ENCODE results near the gene GPR155. TPM values are rescaled to one million over a fixed set of nuclear protein-coding genes. Genes with fewer than 3 reads are reported as not detected.
"Not testable (repeated sequence)": the region's sequence is repeated elsewhere in the genome, so short reads cannot be mapped to it uniquely, and the experiment has no call there.

GPR155 gene
- total RNA-seq, 2 donors from 2014 or later = 10.1 to 13.7 TPM

DNA sequence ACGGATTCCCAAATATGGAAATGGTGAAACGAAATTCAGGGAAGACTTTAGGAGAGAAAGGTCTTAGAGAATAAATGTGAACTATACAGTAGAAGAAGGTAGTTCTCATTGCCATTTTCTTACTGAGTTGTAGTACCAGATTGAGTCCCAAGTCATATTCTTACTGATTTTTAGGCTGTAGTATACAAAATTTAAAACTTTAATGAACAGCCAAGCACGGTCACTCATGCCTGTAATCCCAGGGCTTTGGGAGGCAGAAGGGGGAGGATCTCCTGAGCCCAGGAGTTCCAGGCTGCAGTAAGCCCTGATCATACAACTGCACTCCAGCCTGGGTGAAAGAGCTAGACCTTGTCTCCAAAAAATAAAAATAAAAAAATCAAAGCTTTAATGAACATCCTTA is 89.1 kb downstream of the GPR155 start:
- H3K27ac ChIP-seq = no peak overlapping the region
- no peak for DNase-seq (ENCODE audit: low spot score)
- TF ChIP-seq CTCF (IDR thresholded peaks at IDR 0.05) = no peak
- no peaks in the 10 kb centered on the region for H3K9me3 ChIP-seq
- no peak overlapping the region for H3K4me3 ChIP-seq
- peaks cover 7% of the 10 kb centered on the region for H3K36me3 ChIP-seq
- H3K4me1 ChIP-seq = peaks cover 0 to 32% of the 10 kb centered on the region in 2 donors
- H3K27me3 ChIP-seq = no peaks in the 10 kb centered on the region

DNA sequence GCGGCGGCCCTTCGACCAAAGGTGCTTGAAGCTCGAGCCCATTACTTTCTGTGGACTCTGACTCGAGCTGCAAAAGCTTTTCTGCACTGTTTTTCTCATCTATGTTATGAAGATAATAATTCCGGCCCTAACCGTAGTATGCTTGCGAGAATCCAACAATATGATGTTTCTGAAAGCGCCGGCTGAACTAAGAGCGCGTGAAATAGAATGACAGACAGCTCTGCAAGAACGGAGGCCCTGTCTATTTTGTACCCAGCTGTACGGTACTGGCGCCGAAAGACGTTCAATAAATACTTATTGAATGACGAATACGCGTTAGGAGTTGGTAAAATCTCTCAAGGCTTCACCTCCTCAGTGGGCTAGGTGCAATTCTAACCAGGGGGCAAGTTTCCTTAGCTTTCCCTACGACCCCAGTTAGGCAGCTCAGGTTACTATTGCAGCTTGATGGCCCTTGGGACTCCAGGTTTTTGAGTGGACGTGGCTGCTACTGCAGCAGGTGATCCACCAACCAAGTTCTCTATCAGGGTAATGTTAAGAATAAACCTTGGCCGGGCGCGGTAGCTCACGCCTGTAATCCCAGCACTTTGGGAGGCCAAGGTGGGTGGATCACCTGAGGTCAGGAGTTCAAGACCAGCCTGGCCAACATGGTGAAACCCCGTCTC is 90.7 kb downstream of the GPR155 start:
- Histone ChIP-seq H3K9me3 (no peaks in the 10 kb centered on the region), H3K4me1 (peaks cover 0 to 34% of the 10 kb centered on the region in 2 donors), H3K36me3 (peaks cover 7% of the 10 kb centered on the region), H3K27me3 (no peaks in the 10 kb centered on the region), H3K27ac (peak overlapping the region; percentile 84 to 89), H3K4me3 (peak overlapping the region; percentile 82 to 90)
- TF ChIP-seq CTCF (IDR thresholded peaks at IDR 0.05) = no peak
- no peak for DNase-seq (ENCODE audit: low spot score)

GRCh38 chr2:174395284-174395968 is 91.4 kb downstream of the GPR155 start, which contains the start of gene SCRN3:
Gene SCRN3, plus strand, starts transcription at chr2:174395730. Its CDS starts 2,554 bp downstream, at chr2:174398284.
- Histone ChIP-seq H3K4me3 (peak within 1 kb of the TSS; percentile 82 to 90), H3K27me3 (no peaks in the 10 kb centered on the region), H3K9me3 (no peaks in the 10 kb centered on the region), H3K4me1 (peaks cover 0 to 34% of the 10 kb centered on the region in 2 donors), H3K27ac (peak within 1 kb of the TSS; percentile 84 to 89), H3K36me3 (peaks cover 7% of the 10 kb centered on the region)
- peak in 1 of 2 donors; percentile 19 for TF ChIP-seq CTCF (IDR thresholded peaks at IDR 0.05)
- peak; percentile 70 for DNase-seq (ENCODE audit: low spot score)

DNA sequence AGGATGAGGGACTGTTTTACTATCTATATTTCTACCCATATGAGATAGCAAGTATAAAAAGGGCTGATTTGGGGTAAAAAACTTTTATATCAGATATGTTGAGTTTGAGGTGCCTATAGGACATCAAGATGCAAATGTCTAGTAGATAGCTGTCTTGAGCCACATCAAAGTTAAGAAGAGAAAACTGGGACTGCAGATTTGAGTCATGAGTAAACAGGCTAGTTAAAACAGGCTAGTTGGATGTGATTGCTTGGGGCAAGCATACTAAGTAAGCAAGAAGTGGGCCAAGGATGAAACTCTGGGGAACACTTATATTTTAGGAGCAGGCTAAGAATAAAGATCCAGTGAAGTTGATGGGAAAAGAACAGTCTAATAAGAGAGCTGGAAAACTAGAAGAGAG is 94.1 kb downstream of the GPR155 start:
- H3K36me3 ChIP-seq = peaks cover 7% of the 10 kb centered on the region
- no peak for TF ChIP-seq CTCF (IDR thresholded peaks at IDR 0.05)
- peaks cover 0 to 34% of the 10 kb centered on the region in 2 donors for H3K4me1 ChIP-seq
- no peaks in the 10 kb centered on the region for H3K9me3 ChIP-seq
- H3K4me3 ChIP-seq = no peak overlapping the region
- no peak overlapping the region for H3K27ac ChIP-seq
- no peak for DNase-seq (ENCODE audit: low spot score)
- H3K27me3 ChIP-seq = no peaks in the 10 kb centered on the region

DNA sequence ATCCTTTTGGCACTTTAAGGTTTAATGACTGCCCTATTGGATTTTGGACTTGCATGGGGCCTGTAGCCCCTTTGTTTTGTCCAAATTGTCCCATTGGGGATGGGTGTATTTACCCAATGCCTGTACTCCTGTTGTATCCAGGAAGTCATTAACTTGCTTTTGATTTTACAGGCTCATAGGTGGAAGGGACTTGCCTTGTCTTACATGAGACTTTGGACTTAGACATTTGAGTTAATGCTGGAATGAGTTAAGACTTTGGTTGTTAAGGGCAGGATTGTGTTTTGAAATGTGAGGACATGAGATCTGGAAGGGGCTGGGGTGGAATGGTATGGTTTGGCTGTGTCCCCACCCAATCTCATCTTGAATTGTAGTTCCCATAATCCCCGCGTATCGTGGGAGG is 96.5 kb downstream of the GPR155 start:
- peaks cover 28% of the 10 kb centered on the region for H3K36me3 ChIP-seq
- not testable (repeated sequence) for DNase-seq (ENCODE audit: low spot score); H3K4me3 ChIP-seq; H3K27ac ChIP-seq; H3K9me3 ChIP-seq; H3K27me3 ChIP-seq
- H3K4me1 ChIP-seq = peaks cover 0 to 23% of the 10 kb centered on the region in 2 donors

DNA sequence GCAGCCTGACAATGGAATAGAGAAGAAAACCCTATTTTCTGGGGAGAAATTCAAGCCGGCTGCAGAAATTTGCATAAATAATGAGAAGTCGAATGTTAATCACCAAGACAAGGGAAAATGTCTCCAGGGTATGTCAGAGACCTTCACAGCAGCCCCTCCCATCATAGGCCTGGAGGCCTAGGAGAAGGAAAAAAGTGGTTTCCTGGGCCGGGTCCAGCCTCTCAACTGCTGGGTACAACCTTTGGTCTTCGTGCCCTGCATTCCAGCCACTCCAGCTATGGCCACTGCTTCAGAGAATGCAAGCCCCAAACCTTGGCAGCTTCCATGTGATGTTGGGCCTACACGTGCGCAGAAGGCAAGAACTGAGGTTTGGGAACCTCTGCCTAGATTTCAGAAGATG is 97.3 kb downstream of the GPR155 start:
- DNase-seq (ENCODE audit: low spot score) = no peak
- Histone ChIP-seq H3K9me3 (no peaks in the 10 kb centered on the region), H3K27me3 (no peaks in the 10 kb centered on the region), H3K36me3 (peaks cover 34% of the 10 kb centered on the region), H3K27ac (no peak overlapping the region), H3K4me3 (no peak overlapping the region), H3K4me1 (peaks cover 0 to 19% of the 10 kb centered on the region in 2 donors)
- no peak for TF ChIP-seq CTCF (IDR thresholded peaks at IDR 0.05)

DNA sequence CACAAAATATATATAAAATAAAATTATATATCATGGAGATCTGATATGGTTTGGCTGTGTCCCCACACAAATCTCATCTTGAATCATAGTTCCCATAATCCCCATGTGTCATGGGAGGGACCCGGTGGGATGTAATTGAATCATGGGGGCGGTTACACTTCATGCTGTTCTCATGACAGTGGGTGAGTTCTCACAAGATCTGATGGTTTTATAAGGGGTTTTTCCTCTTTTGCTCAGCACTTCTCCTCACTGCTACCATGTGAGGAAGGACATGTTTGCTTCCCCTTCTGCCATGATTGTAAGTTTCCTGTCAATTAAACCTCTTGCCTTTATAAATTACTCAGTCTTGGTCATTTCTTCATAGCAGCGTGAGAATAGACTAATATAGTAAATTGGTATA is 98.1 kb downstream of the GPR155 start:
- H3K9me3 ChIP-seq; DNase-seq (ENCODE audit: low spot score): not testable (repeated sequence)
- H3K36me3 ChIP-seq = peaks cover 34% of the 10 kb centered on the region

More for the DNA sequence above, 98.1 kb downstream of the GPR155 start:
- H3K4me3 ChIP-seq, H3K27me3 ChIP-seq, H3K27ac ChIP-seq: not testable (repeated sequence)
- H3K4me1 ChIP-seq = peaks cover 0 to 10% of the 10 kb centered on the region in 2 donors

Measured in right atrium auricular region (tissue), 2 donors.